Measurements from ENCODE around the gene PIP5K1B.
A peak's percentile ranks its signal among the peaks of the same experiment; 100 is the strongest.

Gene PIP5K1B

GRCh38 chr9:68817079-68817875 is 112.2 kb downstream of the PIP5K1B start:
- DNase-seq (ENCODE audit: low spot score): no peak

- DNase-seq (ENCODE audit: low spot score): no peak
Observed at GRCh38 chr9:68819065-68819464, 114.0 kb downstream of the PIP5K1B start.

GRCh38 chr9:68821911-68822310 is 116.9 kb downstream of the PIP5K1B start:
- no peak for DNase-seq (ENCODE audit: low spot score)

GRCh38 chr9:68822596-68823165 is 117.6 kb downstream of the PIP5K1B start:
- no peak for DNase-seq (ENCODE audit: low spot score)

GRCh38 chr9:68825762-68826472 is 120.9 kb downstream of the PIP5K1B start:
- DNase-seq (ENCODE audit: low spot score): no peak

GRCh38 chr9:68827837-68828744 is 123.1 kb downstream of the PIP5K1B start:
- DNase-seq (ENCODE audit: low spot score): no peak

- no peak for DNase-seq (ENCODE audit: low spot score)
Observed at GRCh38 chr9:68832101-68832500, 127.1 kb downstream of the PIP5K1B start.

GRCh38 chr9:68832861-68833518 is 128.0 kb downstream of the PIP5K1B start:
- no peak for DNase-seq (ENCODE audit: low spot score)

GRCh38 chr9:68834931-68835520 is 130.0 kb downstream of the PIP5K1B start:
- no peak for DNase-seq (ENCODE audit: low spot score)

GRCh38 chr9:68836788-68837187 is 131.7 kb downstream of the PIP5K1B start:
- DNase-seq (ENCODE audit: low spot score): no peak

GRCh38 chr9:68838245-68838644 is 133.2 kb downstream of the PIP5K1B start:
- DNase-seq (ENCODE audit: low spot score): no peak

- no peak for DNase-seq (ENCODE audit: low spot score)
Observed at GRCh38 chr9:68841276-68842052, 136.4 kb downstream of the PIP5K1B start.

GRCh38 chr9:68842568-68842967 is 137.5 kb downstream of the PIP5K1B start:
- no peak for DNase-seq (ENCODE audit: low spot score)

- DNase-seq (ENCODE audit: low spot score): no peak
Observed at GRCh38 chr9:68843239-68843638, 138.2 kb downstream of the PIP5K1B start.

- no peak for DNase-seq (ENCODE audit: low spot score)
Observed at GRCh38 chr9:68844157-68844556, 139.1 kb downstream of the PIP5K1B start.

- DNase-seq (ENCODE audit: low spot score): peak; percentile 54
Observed at GRCh38 chr9:68844631-68845612, 139.9 kb downstream of the PIP5K1B start.

GRCh38 chr9:68847765-68848164 is 142.7 kb downstream of the PIP5K1B start:
- DNase-seq (ENCODE audit: low spot score): no peak

- no peak for DNase-seq (ENCODE audit: low spot score)
Observed at GRCh38 chr9:68851657-68852056, 146.6 kb downstream of the PIP5K1B start.

- no peak for DNase-seq (ENCODE audit: low spot score)
Observed at GRCh38 chr9:68852941-68853340, 147.9 kb downstream of the PIP5K1B start.
